HepG2 (cell line): ENCODE measurements around the gene TNS1. TPM values are rescaled to one million over a fixed set of nuclear protein-coding genes. Genes with fewer than 3 reads are reported as not detected.

Source experiments
- DNMT1 ChIP-seq: sonication (generic); formaldehyde crosslinking; IDR thresholded peaks from 2 replicates; pipeline ENCODE4 v1.5.1; 2020; ENCODE audit warnings: mild to moderate bottlenecking, missing genetic modification reagents
- FOXJ3 ChIP-seq: sonication (generic); formaldehyde crosslinking; IDR thresholded peaks from 2 replicates; pipeline ENCODE4 v1.4.0; 2020; ENCODE audit warnings: missing genetic modification reagents, mild to moderate bottlenecking, borderline replicate concordance
- HNRNPUL1 ChIP-seq: fragments of 200-400 bp; formaldehyde crosslinking; IDR thresholded peaks from 2 replicates; pipeline ENCODE4 v1.6.1; 2017; ENCODE audit warnings: low read depth, mild to moderate bottlenecking, low read length, moderate library complexity
- KDM3A ChIP-seq: IDR thresholded peaks from 2 replicates; pipeline ENCODE4 v1.6.1; 2018; ENCODE audit warnings: low read depth, missing compliant biosample characterization
- NCOA5 ChIP-seq: sonication (generic); formaldehyde crosslinking; IDR thresholded peaks from 2 replicates; pipeline ENCODE4 v1.4.0; 2020; ENCODE audit warnings: missing genetic modification reagents
- PBX2 ChIP-seq: IDR thresholded peaks from 2 replicates; pipeline ENCODE4 v1.6.1; 2016; ENCODE audit warnings: control low read depth
- PREB ChIP-seq: sonication (generic); formaldehyde crosslinking; IDR thresholded peaks from 2 replicates; pipeline ENCODE4 v1.4.0; 2020; ENCODE audit warnings: missing genetic modification reagents
- PRMT3 ChIP-seq: sonication (generic); formaldehyde crosslinking; IDR thresholded peaks from 2 replicates; pipeline ENCODE4 v1.8.1; 2022; ENCODE audit warnings: low read depth, mild to moderate bottlenecking, moderate library complexity, missing genetic modification reagents, borderline replicate concordance
- REXO4 ChIP-seq: sonication (generic); formaldehyde crosslinking; IDR thresholded peaks from 2 replicates; pipeline ENCODE4 v1.8.0; 2022; ENCODE audit warnings: missing genetic modification reagents, mild to moderate bottlenecking, borderline replicate concordance
- SIX4 ChIP-seq: sonication (generic); formaldehyde crosslinking; IDR thresholded peaks from 2 replicates; pipeline ENCODE4 v1.4.0; 2020; ENCODE audit warnings: missing genetic modification reagents
- SMAD1 ChIP-seq: sonication (generic); formaldehyde crosslinking; IDR thresholded peaks from 2 replicates; pipeline ENCODE4 v1.4.0; 2020; ENCODE audit warnings: missing genetic modification reagents, low read depth, mild to moderate bottlenecking, borderline replicate concordance
- ZNF143 ChIP-seq: sonication (generic); formaldehyde crosslinking; IDR thresholded peaks from 2 replicates; pipeline ENCODE4 v1.4.0; 2020; ENCODE audit warnings: missing genetic modification reagents
- ZNF24 ChIP-seq: fragments of 450-650 bp; IDR thresholded peaks from 2 replicates; pipeline ENCODE4 v1.6.1; 2017; ENCODE audit warnings: antibody characterized with exemption, mild to moderate bottlenecking
- ZNF282 ChIP-seq: fragments of 450-650 bp; IDR thresholded peaks from 2 replicates; pipeline ENCODE4 v1.6.1; 2018; ENCODE audit not compliant: partially characterized antibody
- ZNF547 ChIP-seq: sonication (generic); formaldehyde crosslinking; IDR thresholded peaks from 2 replicates; pipeline ENCODE4 v1.5.1; 2020; ENCODE audit warnings: mild to moderate bottlenecking, missing genetic modification reagents
- ZNF75D ChIP-seq: sonication (generic); formaldehyde crosslinking; IDR thresholded peaks from 2 replicates; pipeline ENCODE4 v1.8.1; 2023; ENCODE audit warnings: missing genetic modification reagents, mild to moderate bottlenecking, borderline replicate concordance
- ZNF766 ChIP-seq: sonication (generic); formaldehyde crosslinking; IDR thresholded peaks from 2 replicates; pipeline ENCODE4 v1.5.0; 2020; ENCODE audit warnings: missing genetic modification reagents, borderline replicate concordance
- ZNF775 ChIP-seq: sonication (generic); formaldehyde crosslinking; IDR thresholded peaks from 2 replicates; pipeline ENCODE4 v1.4.0; 2020; ENCODE audit warnings: missing genetic modification reagents, mild to moderate bottlenecking, moderate library complexity, borderline replicate concordance
- polyA plus RNA-seq, 8 experiments: library from polyadenylated mRNA; depleted of rRNA in 3 of 8; stranded (reverse) in 7 of 8; unstranded in 1 of 8; fragments of >200 nt; fragmentation: Illumina TruSeq in 4 of 8; extraction: Trizol in 4 of 8; gene quantifications; 2 replicates each; pipeline versions ENCODE4 v1.2.1 to v1.2.3, GENCODE V29; 2011 to 2016; ENCODE audit warnings: low read depth in 4 of 8, missing spikeins in 1 of 8, mixed read lengths in 1 of 8; ENCODE audit not compliant: insufficient read depth in 1 of 8
- total RNA-seq, 5 experiments: library from RNA; depleted of rRNA; stranded (reverse); fragments of >200 nt; fragmentation: Illumina TruSeq; extraction: Trizol; gene quantifications; 2 replicates each; pipeline ENCODE4 v1.2.3, GENCODE V29; 2016; ENCODE audit warnings: low read depth in 1 of 5
- TF ChIP-seq, protein P1 (sequence below): sonication (generic); formaldehyde crosslinking; IDR thresholded peaks from 2 replicates; pipeline ENCODE4 v1.4.0; 2020; ENCODE audit warnings: mild to moderate bottlenecking, missing genetic modification reagents
- TF ChIP-seq, protein P2 (sequence below): sonication (generic); formaldehyde crosslinking; conservative IDR thresholded peaks from 2 replicates; pipeline ENCODE4 v1.8.0; 2022; ENCODE audit warnings: mild to moderate bottlenecking, moderate library complexity, missing genetic modification reagents
- TF ChIP-seq, protein P3 (sequence below): sonication (generic); formaldehyde crosslinking; IDR thresholded peaks from 2 replicates; pipeline ENCODE4 v1.4.0; 2020; ENCODE audit warnings: missing genetic modification reagents

TNS1 gene
- total and polyA plus RNA-seq, 2 of the 13 experiments (the other 11 are each of a cell fraction or from before 2014, with no cell fraction given) = 1.9 to 118 TPM

GRCh38 chr2:217785544-217786045 lies 217.2 kb downstream of the TNS1 start (continued):
- no peak for TF ChIP-seq FOXJ3 (CRISPR knock-in tag)
- no peak for TF ChIP-seq HNRNPUL1
- TF ChIP-seq, protein P1, sequence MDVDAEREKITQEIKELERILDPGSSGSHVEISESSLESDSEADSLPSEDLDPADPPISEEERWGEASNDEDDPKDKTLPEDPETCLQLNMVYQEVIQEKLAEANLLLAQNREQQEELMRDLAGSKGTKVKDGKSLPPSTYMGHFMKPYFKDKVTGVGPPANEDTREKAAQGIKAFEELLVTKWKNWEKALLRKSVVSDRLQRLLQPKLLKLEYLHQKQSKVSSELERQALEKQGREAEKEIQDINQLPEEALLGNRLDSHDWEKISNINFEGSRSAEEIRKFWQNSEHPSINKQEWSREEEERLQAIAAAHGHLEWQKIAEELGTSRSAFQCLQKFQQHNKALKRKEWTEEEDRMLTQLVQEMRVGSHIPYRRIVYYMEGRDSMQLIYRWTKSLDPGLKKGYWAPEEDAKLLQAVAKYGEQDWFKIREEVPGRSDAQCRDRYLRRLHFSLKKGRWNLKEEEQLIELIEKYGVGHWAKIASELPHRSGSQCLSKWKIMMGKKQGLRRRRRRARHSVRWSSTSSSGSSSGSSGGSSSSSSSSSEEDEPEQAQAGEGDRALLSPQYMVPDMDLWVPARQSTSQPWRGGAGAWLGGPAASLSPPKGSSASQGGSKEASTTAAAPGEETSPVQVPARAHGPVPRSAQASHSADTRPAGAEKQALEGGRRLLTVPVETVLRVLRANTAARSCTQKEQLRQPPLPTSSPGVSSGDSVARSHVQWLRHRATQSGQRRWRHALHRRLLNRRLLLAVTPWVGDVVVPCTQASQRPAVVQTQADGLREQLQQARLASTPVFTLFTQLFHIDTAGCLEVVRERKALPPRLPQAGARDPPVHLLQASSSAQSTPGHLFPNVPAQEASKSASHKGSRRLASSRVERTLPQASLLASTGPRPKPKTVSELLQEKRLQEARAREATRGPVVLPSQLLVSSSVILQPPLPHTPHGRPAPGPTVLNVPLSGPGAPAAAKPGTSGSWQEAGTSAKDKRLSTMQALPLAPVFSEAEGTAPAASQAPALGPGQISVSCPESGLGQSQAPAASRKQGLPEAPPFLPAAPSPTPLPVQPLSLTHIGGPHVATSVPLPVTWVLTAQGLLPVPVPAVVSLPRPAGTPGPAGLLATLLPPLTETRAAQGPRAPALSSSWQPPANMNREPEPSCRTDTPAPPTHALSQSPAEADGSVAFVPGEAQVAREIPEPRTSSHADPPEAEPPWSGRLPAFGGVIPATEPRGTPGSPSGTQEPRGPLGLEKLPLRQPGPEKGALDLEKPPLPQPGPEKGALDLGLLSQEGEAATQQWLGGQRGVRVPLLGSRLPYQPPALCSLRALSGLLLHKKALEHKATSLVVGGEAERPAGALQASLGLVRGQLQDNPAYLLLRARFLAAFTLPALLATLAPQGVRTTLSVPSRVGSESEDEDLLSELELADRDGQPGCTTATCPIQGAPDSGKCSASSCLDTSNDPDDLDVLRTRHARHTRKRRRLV (CRISPR knock-in tag) = no peak
- TF ChIP-seq PREB (CRISPR knock-in tag) = no peak
- no peak for TF ChIP-seq ZNF75D (CRISPR knock-in tag)
- TF ChIP-seq ZNF775 (CRISPR knock-in tag) = no peak
- no peak for TF ChIP-seq ZNF547 (CRISPR knock-in tag)
- TF ChIP-seq PRMT3 (CRISPR knock-in tag) = no peak
- TF ChIP-seq ZNF282 = no peak
- no peak for TF ChIP-seq DNMT1 (CRISPR knock-in tag)
- no peak for TF ChIP-seq ZNF24
- TF ChIP-seq SIX4 (CRISPR knock-in tag) = no peak
- TF ChIP-seq SMAD1 (CRISPR knock-in tag) = peak; percentile 90; the same call in 1 of the 2 replicates
- no peak for TF ChIP-seq REXO4 (CRISPR knock-in tag)
- TF ChIP-seq KDM3A (CRISPR knock-in tag) = 0 out of 2 replicates have a peak, but pooled peaks have one; percentile 74
- no peak for TF ChIP-seq PBX2 (CRISPR knock-in tag)
- TF ChIP-seq, protein P2, sequence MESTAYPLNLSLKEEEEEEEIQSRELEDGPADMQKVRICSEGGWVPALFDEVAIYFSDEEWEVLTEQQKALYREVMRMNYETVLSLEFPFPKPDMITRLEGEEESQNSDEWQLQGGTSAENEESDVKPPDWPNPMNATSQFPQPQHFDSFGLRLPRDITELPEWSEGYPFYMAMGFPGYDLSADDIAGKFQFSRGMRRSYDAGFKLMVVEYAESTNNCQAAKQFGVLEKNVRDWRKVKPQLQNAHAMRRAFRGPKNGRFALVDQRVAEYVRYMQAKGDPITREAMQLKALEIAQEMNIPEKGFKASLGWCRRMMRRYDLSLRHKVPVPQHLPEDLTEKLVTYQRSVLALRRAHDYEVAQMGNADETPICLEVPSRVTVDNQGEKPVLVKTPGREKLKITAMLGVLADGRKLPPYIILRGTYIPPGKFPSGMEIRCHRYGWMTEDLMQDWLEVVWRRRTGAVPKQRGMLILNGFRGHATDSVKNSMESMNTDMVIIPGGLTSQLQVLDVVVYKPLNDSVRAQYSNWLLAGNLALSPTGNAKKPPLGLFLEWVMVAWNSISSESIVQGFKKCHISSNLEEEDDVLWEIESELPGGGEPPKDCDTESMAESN (CRISPR knock-in tag) = no peak
- TF ChIP-seq ZNF143 (CRISPR knock-in tag) = no peak
- no peak for TF ChIP-seq ZNF766
- no peak for TF ChIP-seq NCOA5 (CRISPR knock-in tag)
- TF ChIP-seq, protein P3, sequence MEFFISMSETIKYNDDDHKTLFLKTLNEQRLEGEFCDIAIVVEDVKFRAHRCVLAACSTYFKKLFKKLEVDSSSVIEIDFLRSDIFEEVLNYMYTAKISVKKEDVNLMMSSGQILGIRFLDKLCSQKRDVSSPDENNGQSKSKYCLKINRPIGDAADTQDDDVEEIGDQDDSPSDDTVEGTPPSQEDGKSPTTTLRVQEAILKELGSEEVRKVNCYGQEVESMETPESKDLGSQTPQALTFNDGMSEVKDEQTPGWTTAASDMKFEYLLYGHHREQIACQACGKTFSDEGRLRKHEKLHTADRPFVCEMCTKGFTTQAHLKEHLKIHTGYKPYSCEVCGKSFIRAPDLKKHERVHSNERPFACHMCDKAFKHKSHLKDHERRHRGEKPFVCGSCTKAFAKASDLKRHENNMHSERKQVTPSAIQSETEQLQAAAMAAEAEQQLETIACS (CRISPR knock-in tag) = no peak
